HG03354 (cell line): ENCODE results near the gene DENND2D.
A peak's percentile ranks its signal among the peaks of the same experiment; 100 is the strongest.

Experiments
- ATAC-seq: cut with Tn5 transposase; IDR thresholded peaks from one replicate; pipeline ENCODE4 v1.9.1; 2021; ENCODE audit warnings: mild to moderate bottlenecking; ENCODE audit not compliant: unreplicated experiment, poor library complexity, severe bottlenecking

DENND2D gene

DNA sequence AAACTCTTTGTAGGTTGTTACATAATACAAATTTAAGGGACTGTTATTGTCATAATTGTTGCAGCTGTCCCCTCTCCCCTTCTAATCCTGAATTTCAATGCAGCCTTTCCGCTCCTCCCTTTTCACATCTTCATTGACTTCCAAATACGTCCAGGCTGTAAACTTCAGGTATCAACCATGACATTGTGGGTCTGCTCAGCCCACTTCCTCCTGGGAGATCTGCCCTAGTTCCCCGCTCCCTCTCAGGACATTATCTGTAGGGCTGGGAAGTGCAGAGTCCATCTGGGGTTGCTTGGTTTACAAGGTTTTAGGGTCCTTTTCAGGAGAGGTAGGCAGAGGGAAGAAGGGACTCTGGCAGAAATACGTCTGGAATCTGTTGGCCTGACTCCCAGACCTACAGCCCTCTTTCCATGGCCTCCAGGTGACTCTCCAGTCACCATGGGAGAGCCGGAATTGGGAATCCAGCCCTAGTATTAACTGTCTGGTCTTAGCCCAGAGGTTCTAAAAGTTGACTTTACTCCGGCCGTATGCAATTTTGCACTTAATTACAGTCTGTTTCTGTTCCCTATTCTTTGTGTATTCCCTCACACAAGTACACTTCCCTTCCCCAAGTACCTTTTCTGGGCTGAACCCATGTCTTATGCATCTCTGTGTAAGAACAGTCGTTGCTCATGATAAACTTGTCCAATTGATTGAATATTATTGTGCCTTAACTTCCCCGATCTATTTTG lies 4.7 kb upstream of the DENND2D start:
- no peak for ATAC-seq

GRCh38 chr1:111204201-111204982 lies 3.9 kb upstream of the DENND2D start:
- peak; percentile 65 for ATAC-seq

GRCh38 chr1:111203681-111204200 lies 3.3 kb upstream of the DENND2D start:
- ATAC-seq, result peak; percentile 66

GRCh38 chr1:111202707-111203623 lies 2.5 kb upstream of the DENND2D start:
- peak; percentile 15 for ATAC-seq

DNA sequence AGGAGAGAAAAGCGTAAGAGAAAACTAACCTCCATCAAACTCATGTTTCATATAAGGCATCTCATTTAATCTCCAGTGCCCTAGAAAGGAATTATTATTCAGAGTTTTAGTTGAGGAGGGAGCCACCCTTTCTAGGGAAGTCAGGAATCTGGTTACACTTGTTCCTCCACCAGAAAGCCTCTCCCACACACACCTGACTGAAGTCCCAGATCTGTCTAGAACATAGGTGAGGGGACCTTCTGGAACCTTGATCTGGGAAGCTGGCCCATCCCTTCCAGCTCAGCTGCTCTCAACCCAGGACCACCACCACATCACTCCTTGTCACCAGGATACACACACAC lies 1.9 kb upstream of the DENND2D start:
- no peak for ATAC-seq

DNA sequence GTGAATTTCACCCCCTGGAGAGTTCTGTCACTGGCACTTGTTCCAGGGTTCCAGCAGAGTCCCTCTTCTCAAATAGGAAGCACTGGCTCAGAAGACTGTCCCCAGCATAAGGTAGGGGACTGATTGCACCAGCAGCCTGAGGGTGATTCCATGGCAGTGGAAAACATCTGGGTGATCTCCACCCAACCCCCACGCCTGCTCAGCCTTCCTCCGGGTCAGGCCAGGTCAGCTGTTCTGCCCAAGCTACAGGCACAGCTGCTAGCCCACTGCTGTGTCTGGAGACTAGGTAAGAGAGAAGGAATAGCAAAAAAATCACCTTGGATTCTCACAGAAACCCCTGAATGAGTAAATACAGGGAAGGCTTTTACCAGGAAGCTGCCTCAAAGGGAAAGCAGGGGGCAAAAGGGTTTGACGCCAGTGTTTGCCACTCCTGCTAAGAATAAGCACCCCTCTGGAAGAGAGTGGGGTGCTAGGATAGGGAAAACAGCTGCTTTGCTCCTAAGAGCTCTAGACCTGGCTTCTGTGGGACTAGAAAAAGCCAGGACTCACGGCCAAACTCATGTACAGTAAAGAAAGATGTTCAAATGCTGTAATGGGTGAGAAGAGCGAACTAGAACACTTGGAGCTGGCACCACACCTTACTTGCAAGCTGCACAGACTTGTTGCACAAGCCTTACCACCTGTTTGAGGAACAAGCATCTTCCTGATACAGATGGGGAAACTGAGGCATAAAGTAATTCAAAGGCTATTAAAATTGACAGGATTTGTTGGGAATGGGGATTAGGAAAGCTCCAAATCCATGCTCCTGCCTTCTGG lies 1.0 kb upstream of the DENND2D start:
- no peak for ATAC-seq

- no peak for ATAC-seq
Observed at GRCh38 chr1:111200802-111201161, 336 bp upstream of the DENND2D start.

GRCh38 chr1:111199329-111199728 lies 1.1 kb downstream of the DENND2D start:
- ATAC-seq, result no peak

DNA sequence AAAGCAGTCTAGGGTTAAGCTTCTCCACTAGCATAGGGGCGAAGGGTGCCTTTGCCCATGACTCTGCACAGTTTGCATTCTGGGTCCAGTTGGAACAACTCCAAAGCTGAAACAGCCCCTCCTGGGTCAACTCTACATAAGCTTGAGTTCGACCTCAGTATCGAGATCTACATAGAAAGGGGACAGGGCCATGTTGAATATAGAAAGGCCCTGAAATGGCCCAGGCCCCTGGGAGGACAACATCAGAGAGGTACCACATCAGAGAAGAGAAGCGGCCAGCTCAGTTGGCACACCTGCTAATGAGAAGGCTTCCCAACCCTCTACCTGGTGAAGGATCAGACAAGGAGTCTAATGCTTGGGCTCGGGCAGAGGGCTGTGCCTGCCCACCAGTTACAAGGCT lies 1.6 kb downstream of the DENND2D start:
- no peak for ATAC-seq

DNA sequence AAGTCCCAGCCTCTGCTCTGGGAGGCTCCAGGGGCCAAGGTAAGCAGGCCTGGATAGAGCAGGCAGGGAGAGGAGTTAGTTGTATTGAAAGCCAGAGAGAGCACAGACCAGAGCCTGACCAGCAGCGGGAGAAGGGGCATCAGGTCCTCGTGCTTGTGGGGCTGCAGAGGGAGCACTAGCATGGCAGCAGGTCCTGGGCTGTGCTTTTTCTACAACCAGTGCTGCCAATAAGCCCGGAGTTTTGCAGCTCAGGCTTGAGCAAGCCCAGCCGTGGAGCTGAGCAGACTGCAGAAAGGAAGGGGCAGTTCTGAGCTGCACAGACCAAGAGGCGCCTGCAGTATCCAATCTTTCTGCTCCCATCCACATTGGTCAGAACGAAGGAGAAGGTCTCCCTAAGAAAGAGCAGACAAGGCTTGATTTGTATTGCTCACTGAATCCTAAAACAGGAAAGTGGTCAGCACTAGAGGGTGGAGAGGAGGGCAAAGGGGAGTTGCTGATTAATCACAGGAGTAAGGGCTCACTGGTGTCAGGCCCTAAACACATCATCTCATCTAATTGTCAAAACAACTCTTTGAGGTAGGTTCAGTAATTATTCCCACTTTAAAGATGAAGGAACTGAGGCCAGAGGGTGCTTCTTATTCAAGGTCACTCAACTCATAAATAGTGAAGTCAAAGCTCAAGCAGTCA lies 2.7 kb downstream of the DENND2D start:
- ATAC-seq, result no peak

DNA sequence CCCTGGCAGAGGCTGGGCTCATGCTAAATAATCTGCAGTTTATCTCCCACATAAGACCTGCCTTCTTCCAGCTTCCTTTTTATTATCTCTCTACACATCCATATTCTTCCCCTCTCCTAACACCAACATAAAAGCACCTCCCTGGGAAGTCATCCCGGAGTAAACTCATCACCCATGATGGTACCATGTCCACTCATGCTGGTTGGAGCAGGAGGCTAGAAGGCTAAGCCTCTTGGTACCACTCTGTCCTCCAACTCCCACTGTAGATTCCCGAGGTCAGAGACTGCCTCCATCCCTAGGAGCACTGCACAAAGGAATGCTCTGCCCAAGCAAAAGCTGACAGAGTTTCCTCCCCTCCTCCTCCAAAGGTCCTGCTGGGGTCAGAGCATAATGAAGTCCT lies 4.2 kb downstream of the DENND2D start:
- ATAC-seq, result no peak

DNA sequence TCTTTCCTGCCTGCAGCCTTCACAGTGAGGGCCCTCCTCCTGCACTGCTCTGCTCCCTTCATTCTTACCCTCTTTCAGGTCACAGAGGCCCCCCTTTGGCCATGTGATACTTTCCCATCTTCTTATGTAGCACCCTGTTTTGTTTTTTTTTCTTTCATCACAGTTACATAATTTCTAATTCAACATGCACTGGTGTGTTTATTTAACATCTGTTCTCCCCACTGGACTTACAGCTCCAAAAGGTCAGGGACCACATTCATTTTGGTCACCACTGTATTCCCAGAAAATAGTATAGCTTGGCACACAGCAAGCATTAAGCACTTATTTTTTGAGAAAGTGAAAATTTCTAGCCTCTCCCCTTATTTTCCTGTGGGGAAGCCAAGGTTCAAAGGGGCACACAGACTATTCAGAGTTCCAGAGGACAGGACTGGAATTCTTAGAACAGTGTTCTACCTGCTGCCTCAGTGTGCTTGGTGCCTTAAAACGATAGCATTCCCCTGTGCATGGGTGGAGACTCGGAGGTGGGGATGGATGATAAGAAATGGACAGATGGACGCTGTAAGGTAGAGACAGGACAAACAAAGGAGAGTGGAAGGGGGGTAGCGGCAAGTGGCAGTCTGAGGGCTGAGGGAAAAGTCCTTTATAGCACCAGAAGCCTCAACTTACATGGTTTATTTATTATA lies 5.3 kb downstream of the DENND2D start:
- ATAC-seq, result no peak

DNA sequence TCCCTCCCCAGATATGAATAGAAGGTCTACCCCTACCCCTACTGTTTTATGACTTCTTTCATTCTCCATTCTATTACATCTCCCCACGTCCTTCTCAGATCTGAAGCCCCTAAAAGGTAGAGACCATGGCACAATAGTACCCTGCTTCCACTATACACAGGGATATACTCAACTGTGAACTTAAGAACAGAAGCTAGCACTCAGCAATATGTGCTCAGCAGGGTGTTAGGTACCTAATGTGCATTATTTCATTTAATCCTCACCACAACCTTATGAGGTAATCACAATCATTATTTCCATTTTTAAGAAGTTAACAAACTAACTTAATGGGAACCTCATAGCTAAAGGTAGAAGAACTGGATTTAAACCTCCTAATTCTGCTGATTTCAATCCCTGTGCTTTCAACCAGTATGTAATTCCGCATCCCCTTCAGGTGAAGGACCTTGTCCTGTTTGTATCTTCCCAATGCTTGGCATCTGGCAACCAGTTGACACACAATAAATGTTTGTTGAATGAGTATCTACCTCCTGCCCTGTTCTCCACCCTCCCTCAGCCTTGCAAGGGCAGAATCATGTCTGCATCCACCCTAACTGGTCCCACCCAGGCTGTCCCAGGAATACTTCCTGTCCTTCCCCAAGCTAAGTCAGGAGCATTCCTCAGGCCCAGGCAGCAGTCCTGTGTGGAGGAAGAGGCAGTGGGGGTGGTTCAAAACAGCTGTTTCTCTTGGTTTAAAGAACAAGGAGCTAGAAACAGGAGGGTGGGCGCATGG lies 6.5 kb downstream of the DENND2D start:
- no peak for ATAC-seq

GRCh38 chr1:111192658-111193519 lies 7.6 kb downstream of the DENND2D start:
- ATAC-seq, result no peak

DNA sequence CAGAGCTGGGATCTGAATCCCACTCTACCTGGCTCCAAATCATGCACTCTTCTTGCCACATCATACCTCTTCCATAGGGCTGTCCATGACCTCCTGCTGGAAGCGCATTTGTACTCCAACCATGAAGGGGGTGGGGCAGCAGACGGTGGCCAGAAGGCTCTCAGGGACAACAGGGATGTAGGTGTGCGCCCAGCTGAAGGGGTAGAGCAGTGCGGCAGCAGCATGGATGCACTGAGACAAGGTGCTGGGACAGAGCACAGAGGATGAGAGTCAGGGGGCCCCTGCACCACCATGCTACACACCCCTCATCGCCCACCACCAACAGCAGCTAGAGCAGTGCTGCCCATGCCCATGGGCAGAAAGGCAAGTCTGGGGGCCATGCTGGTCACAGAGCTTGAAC lies 8.4 kb downstream of the DENND2D start:
- no peak for ATAC-seq

DNA sequence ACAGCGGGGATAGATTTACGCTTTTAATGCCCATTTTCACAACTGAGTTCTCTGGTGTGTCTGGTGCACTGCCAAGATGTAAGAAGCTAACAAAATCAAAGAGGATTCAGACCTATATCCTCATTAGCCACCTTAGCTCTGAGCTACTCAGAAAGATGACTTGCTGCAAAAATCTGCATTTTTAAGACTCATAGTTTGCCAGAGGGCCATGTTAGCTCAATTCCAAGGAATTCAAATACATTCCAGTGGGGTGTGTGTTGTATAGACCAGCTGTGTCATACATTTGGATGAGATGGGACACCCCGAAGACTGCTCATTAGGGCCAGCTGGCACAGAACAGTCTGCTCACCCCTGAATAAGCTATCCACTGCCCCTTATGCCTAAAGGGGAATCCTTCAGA lies 8.9 kb downstream of the DENND2D start:
- no peak for ATAC-seq

GRCh38 chr1:111190931-111191451 lies 9.5 kb downstream of the DENND2D start:
- ATAC-seq, result no peak
